ENCODE results near the gene ZNF256. TPM values are rescaled to one million over a fixed set of nuclear protein-coding genes. Genes with fewer than 3 reads are reported as not detected.

The ZNF256 gene
- total and polyA plus RNA-seq, 2 of the 13 experiments (the other 11 are each of a cell fraction or from before 2014, with no cell fraction given), result 3.8 to 6.0 TPM

DNA sequence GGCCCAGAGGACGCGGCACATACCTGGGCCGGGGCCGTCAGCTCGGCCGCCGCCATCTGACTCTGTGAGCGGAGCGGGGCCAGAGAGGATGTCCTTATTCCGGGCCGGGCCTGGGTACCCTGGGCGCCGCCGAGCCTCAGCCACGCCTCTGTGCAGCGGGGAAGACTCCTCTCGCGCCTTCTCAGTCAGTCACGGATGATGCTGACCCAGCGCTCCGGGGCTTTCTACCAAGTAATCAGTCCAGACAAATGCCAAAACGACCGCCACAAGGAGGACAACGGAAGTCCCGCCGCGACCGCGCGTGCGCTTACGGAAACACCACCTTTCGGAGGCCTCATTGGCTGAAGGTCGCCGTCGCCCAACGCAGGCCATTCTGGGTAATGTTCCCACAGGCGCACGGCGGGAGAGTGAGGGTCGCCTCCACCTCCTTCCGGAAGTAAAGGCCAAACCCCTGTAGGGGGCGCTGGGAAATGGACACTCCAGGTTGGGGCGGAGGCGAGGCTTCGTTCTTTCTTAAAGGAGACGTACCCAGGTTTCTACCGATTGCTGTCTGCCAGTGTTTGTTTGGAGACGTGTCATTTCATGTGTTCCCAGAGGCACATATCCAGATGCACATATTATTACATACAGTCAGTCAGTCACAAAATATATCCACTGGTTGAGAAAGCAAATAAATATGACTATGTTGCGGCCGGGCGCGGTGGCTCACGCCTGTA is at the start of gene ZNF256 (continued):
- TF ChIP-seq, protein P1, sequence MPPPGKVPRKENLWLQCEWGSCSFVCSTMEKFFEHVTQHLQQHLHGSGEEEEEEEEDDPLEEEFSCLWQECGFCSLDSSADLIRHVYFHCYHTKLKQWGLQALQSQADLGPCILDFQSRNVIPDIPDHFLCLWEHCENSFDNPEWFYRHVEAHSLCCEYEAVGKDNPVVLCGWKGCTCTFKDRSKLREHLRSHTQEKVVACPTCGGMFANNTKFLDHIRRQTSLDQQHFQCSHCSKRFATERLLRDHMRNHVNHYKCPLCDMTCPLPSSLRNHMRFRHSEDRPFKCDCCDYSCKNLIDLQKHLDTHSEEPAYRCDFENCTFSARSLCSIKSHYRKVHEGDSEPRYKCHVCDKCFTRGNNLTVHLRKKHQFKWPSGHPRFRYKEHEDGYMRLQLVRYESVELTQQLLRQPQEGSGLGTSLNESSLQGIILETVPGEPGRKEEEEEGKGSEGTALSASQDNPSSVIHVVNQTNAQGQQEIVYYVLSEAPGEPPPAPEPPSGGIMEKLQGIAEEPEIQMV (CRISPR knock-in tag; IDR thresholded peaks at IDR 0.05; ENCODE audit: low read depth), result peak; percentile 56; the same call in 1 of the 2 replicates
- TF ChIP-seq CBX1 (IDR thresholded peaks at IDR 0.05; ENCODE audit: low read depth) (peak; percentile 93), TARDBP (CRISPR knock-in tag; IDR thresholded peaks at IDR 0.05) (peak; percentile 70; the same call in 1 of the 2 replicates), NFIB (CRISPR knock-in tag; IDR thresholded peaks at IDR 0.05; ENCODE audit: borderline replicate concordance) (no peak), RARA (CRISPR knock-in tag; IDR thresholded peaks at IDR 0.05) (no peak), CBX2 (IDR thresholded peaks at IDR 0.05; ENCODE audit: low read depth, low read length) (no peak), CBX2 (CRISPR knock-in tag; IDR thresholded peaks at IDR 0.05; ENCODE audit: low read depth) (no peak), HNRNPH1 (optimal IDR thresholded peaks at IDR 0.05; ENCODE audit: low read depth, low read length) (no peak), HNRNPUL1 (IDR thresholded peaks at IDR 0.05; ENCODE audit: low read depth, low read length) (no peak), ZNF562 (CRISPR knock-in tag; IDR thresholded peaks at IDR 0.05; ENCODE audit: borderline replicate concordance) (no peak), ZNF335 (CRISPR knock-in tag; IDR thresholded peaks at IDR 0.05) (peak; percentile 47; the same call in 1 of the 2 replicates), ZNF788 (CRISPR knock-in tag; IDR thresholded peaks at IDR 0.05; ENCODE audit: borderline replicate concordance) (peak; percentile 60; the same call in 1 of the 2 replicates), WIZ (CRISPR knock-in tag; IDR thresholded peaks at IDR 0.05) (no peak), TEAD2 (CRISPR knock-in tag; IDR thresholded peaks at IDR 0.05) (no peak), FOXM1 (CRISPR knock-in tag; IDR thresholded peaks at IDR 0.05) (no peak), ZNF367 (CRISPR knock-in tag; IDR thresholded peaks at IDR 0.05; ENCODE audit: borderline replicate concordance) (no peak), FOXK2 (IDR thresholded peaks at IDR 0.05) (no peak), NR1H2 (CRISPR knock-in tag; IDR thresholded peaks at IDR 0.05; ENCODE audit: borderline replicate concordance, low read depth) (no peak)
- TF ChIP-seq, protein P2, sequence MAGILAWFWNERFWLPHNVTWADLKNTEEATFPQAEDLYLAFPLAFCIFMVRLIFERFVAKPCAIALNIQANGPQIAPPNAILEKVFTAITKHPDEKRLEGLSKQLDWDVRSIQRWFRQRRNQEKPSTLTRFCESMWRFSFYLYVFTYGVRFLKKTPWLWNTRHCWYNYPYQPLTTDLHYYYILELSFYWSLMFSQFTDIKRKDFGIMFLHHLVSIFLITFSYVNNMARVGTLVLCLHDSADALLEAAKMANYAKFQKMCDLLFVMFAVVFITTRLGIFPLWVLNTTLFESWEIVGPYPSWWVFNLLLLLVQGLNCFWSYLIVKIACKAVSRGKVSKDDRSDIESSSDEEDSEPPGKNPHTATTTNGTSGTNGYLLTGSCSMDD (CRISPR knock-in tag; IDR thresholded peaks at IDR 0.05), result no peak
- TF ChIP-seq, protein P3, sequence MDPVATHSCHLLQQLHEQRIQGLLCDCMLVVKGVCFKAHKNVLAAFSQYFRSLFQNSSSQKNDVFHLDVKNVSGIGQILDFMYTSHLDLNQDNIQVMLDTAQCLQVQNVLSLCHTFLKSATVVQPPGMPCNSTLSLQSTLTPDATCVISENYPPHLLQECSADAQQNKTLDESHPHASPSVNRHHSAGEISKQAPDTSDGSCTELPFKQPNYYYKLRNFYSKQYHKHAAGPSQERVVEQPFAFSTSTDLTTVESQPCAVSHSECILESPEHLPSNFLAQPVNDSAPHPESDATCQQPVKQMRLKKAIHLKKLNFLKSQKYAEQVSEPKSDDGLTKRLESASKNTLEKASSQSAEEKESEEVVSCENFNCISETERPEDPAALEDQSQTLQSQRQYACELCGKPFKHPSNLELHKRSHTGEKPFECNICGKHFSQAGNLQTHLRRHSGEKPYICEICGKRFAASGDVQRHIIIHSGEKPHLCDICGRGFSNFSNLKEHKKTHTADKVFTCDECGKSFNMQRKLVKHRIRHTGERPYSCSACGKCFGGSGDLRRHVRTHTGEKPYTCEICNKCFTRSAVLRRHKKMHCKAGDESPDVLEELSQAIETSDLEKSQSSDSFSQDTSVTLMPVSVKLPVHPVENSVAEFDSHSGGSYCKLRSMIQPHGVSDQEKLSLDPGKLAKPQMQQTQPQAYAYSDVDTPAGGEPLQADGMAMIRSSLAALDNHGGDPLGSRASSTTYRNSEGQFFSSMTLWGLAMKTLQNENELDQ (CRISPR knock-in tag; IDR thresholded peaks at IDR 0.05; ENCODE audit: borderline replicate concordance), result no peak
- TF ChIP-seq, protein P4, sequence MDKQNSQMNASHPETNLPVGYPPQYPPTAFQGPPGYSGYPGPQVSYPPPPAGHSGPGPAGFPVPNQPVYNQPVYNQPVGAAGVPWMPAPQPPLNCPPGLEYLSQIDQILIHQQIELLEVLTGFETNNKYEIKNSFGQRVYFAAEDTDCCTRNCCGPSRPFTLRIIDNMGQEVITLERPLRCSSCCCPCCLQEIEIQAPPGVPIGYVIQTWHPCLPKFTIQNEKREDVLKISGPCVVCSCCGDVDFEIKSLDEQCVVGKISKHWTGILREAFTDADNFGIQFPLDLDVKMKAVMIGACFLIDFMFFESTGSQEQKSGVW (CRISPR knock-in tag; IDR thresholded peaks at IDR 0.05; ENCODE audit: borderline replicate concordance), result no peak
- TF ChIP-seq, protein P5, sequence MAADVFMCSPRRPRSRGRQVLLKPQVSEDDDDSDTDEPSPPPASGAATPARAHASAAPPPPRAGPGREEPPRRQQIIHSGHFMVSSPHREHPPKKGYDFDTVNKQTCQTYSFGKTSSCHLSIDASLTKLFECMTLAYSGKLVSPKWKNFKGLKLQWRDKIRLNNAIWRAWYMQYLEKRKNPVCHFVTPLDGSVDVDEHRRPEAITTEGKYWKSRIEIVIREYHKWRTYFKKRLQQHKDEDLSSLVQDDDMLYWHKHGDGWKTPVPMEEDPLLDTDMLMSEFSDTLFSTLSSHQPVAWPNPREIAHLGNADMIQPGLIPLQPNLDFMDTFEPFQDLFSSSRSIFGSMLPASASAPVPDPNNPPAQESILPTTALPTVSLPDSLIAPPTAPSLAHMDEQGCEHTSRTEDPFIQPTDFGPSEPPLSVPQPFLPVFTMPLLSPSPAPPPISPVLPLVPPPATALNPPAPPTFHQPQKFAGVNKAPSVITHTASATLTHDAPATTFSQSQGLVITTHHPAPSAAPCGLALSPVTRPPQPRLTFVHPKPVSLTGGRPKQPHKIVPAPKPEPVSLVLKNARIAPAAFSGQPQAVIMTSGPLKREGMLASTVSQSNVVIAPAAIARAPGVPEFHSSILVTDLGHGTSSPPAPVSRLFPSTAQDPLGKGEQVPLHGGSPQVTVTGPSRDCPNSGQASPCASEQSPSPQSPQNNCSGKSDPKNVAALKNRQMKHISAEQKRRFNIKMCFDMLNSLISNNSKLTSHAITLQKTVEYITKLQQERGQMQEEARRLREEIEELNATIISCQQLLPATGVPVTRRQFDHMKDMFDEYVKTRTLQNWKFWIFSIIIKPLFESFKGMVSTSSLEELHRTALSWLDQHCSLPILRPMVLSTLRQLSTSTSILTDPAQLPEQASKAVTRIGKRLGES (CRISPR knock-in tag; IDR thresholded peaks at IDR 0.05; ENCODE audit: borderline replicate concordance), result no peak

Measured in HepG2 (cell line).